GM12878 (cell line): ENCODE measurements around the gene EXOC1L. TPM values are rescaled to one million over a fixed set of nuclear protein-coding genes. Genes with fewer than 3 reads are reported as not detected.

Experiments
- ATAC-seq: fragments of 200-7000 bp; cut with Tn5 transposase; 3 replicates; pipeline ENCODE4 v1.9.1; 2020; ENCODE audit warnings: mild to moderate bottlenecking, moderate library complexity
- BruUV-seq: library from RNA; stranded (reverse); fragments of 400-500 nt; replicated peaks from 2 replicates; lab custom pipeline; 2021; lab: Mats Ljungman, UMichigan
- CTCF ChIA-PET: fragments of 300-600 bp; sonication (Branson Sonifier 250); formaldehyde crosslinking; extraction: SDS; loops from one replicate; lab custom pipeline; 2021; ENCODE audit warnings: inconsistent platforms; lab: Yijun Ruan, JAX
- POLR2A ChIA-PET: fragments of 350-600 bp; formaldehyde crosslinking; extraction: SDS; loops from one replicate; lab custom pipeline; 2021; ENCODE audit warnings: inconsistent platforms; lab: Charles Lee
- RAD21 ChIA-PET: fragments of 300-600 bp; sonication (Branson Sonifier 250); formaldehyde crosslinking; loops from one replicate; lab custom pipeline; 2023; ENCODE audit warnings: antibody characterized with exemption; ENCODE audit not compliant: unreplicated experiment; lab: Charles Lee
- SMC1A ChIA-PET: fragments of 300-600 bp; sonication (Branson Sonifier 250); formaldehyde crosslinking; loops from one replicate; lab custom pipeline; 2023; ENCODE audit not compliant: unreplicated experiment, uncharacterized antibody; lab: Charles Lee
- DNase-seq: peaks from one replicate; pipeline ENCODE4 v3.0.0-alpha.2; 2011; ENCODE audit warnings: low read depth, low spot score
- FAIRE-seq: peaks from 3 replicates; lab custom pipeline; 2011; peaks lifted over from hg19 to GRCh38; lab: Jason Lieb, UNC
- H2AFZ ChIP-seq: 2 replicates; pipeline ENCODE4 v1.6.0; 2011; ENCODE audit warnings: low read depth, low read length, control low read depth; ENCODE audit not compliant: control insufficient read depth
- H3K27ac ChIP-seq: 2 replicates; pipeline ENCODE4 v1.5.1; 2011; ENCODE audit warnings: control low read depth; ENCODE audit not compliant: control insufficient read depth, insufficient read depth
- H3K27me3 ChIP-seq, 2 experiments: replicated peaks in 1 of 2; 2 replicates each; pipeline versions ENCODE4 v1.6.0 to v1.6.1; 2011; ENCODE audit warnings: low read length in 1 of 2; ENCODE audit not compliant: control insufficient read depth in 2 of 2, insufficient read depth in 2 of 2
- H3K36me3 ChIP-seq, 2 experiments: 2 replicates each; pipeline ENCODE4 v1.5.1; 2011; ENCODE audit warnings: low read length in 1 of 2; ENCODE audit not compliant: control insufficient read depth in 2 of 2, insufficient read depth in 2 of 2
- H3K4me1 ChIP-seq: 2 replicates; pipeline ENCODE4 v1.6.1; 2011; ENCODE audit warnings: mild to moderate bottlenecking, low read length, moderate library complexity, mixed read lengths; ENCODE audit not compliant: control insufficient read depth, insufficient read depth
- H3K4me2 ChIP-seq: 2 replicates; pipeline ENCODE4 v1.6.0; 2011; ENCODE audit warnings: control low read depth; ENCODE audit not compliant: control insufficient read depth, insufficient read depth
- H3K4me3 ChIP-seq: fragments of 200-600 bp; sonication (generic); 2 replicates; pipeline ENCODE4 v1.5.1; 2016
- H3K79me2 ChIP-seq: 2 replicates; pipeline ENCODE4 v1.6.0; 2011; ENCODE audit warnings: low read length; ENCODE audit not compliant: control insufficient read depth, insufficient read depth
- H3K9ac ChIP-seq: 2 replicates; pipeline ENCODE4 v1.8.0; 2011; ENCODE audit warnings: low read length, control low read depth, mixed read lengths; ENCODE audit not compliant: control insufficient read depth, insufficient read depth
- H3K9me3 ChIP-seq: replicated peaks from 3 replicates; pipeline ENCODE4 v1.5.1; 2011; ENCODE audit warnings: mild to moderate bottlenecking, low read length; ENCODE audit not compliant: control insufficient read depth, insufficient read depth
- H4K20me1 ChIP-seq: 2 replicates; pipeline ENCODE4 v1.6.0; 2011; ENCODE audit not compliant: control insufficient read depth, insufficient read depth
- CUX1 ChIP-seq: IDR thresholded peaks from 2 replicates; pipeline ENCODE4 v1.6.1; 2012; ENCODE audit warnings: improper control_type of control experiment, low read depth, low read length; ENCODE audit not compliant: insufficient replicate concordance
- EED ChIP-seq: sonication (generic); IDR thresholded peaks from 2 replicates; pipeline ENCODE4 v1.6.1; 2016; ENCODE audit warnings: antibody characterized with exemption, low read depth
- NFYB ChIP-seq: IDR thresholded peaks from 2 replicates; pipeline ENCODE4 v1.6.1; 2011; ENCODE audit warnings: low read depth, mild to moderate bottlenecking, low read length, improper control_type of control experiment, moderate library complexity; ENCODE audit not compliant: insufficient read depth
- RELB ChIP-seq: fragments of 450-650 bp; IDR thresholded peaks from 2 replicates; pipeline ENCODE4 v1.6.1; 2017; ENCODE audit warnings: low read depth, mild to moderate bottlenecking, moderate library complexity
- SKIL ChIP-seq: fragments of 450-650 bp; IDR thresholded peaks from 2 replicates; pipeline ENCODE4 v1.6.1; 2017; ENCODE audit warnings: mild to moderate bottlenecking, low read depth, inconsistent platforms; ENCODE audit not compliant: poor library complexity, severe bottlenecking
- WGBS: methylation state at CpG from one replicate; pipeline ENCODE4 v1.1.6; 2016; ENCODE audit warnings: low lambda C conversion rate; ENCODE audit not compliant: insufficient replicate concordance, insufficient coverage; ENCODE audit errors: missing lambda C conversion rate; 5-methylcytosine and 5-hydroxymethylcytosine counted together
- in situ Hi-C: fragments of 300-500 bp; cut with MboI; formaldehyde crosslinking; loops from 9 replicates; pipeline ENCODE4 v1.14.3; 2018; ENCODE audit warnings: mixed read lengths
- intact Hi-C: fragments of 100-400 bp; cut with micrococcal nuclease; formaldehyde crosslinking; loops from one replicate; pipeline ENCODE4 v1.14.2; 2022; ENCODE audit not compliant: unreplicated experiment
- polyA plus RNA-seq, 11 experiments: library from polyadenylated mRNA; depleted of rRNA in 4 of 11; unstranded in 6 of 11; stranded (reverse) in 5 of 11; fragments of >200 nt; fragmentation: Nextera tagmentation in 4 of 11; fragmentation: Illumina TruSeq in 1 of 11; extraction: Ambion mirVana in 4 of 11; extraction: Trizol in 1 of 11; gene quantifications; 1 replicate in 1 of 11; 2 replicates in 10 of 11; pipeline versions ENCODE4 v1.2.1 to v1.2.3, GENCODE V29; 2011 to 2016; ENCODE audit warnings: inconsistent platforms in 2 of 11, missing spikeins in 2 of 11, low read depth in 1 of 11
- total RNA-seq, 4 experiments: library from RNA; depleted of rRNA in 3 of 4; stranded (reverse); fragments of >200 nt in 3 of 4; fragmentation: Illumina TruSeq in 1 of 4; extraction: Trizol in 1 of 4; gene quantifications; 2 replicates each; pipeline versions ENCODE4 v1.2.1 to v1.2.3, GENCODE V29; 2013 to 2021

Gene EXOC1L
- total and polyA plus RNA-seq, 10 of the 15 experiments (the other 5 are each of a cell fraction or from before 2014, with no cell fraction given): not detected

- TF ChIP-seq EED (no peak), NFYB (no peak), CUX1 (no peak)
Observed at GRCh38 chr4:55807556-55807955, 12.0 kb upstream of the EXOC1L start (continued).

GRCh38 chr4:55808186-55808585 is 11.4 kb upstream of the EXOC1L start:
- POLR2A ChIA-PET: no interaction called here

More at GRCh38 chr4:55808186-55808585, 11.4 kb upstream of the EXOC1L start:
- Histone ChIP-seq H3K27ac (no peak overlapping the region), H3K9ac (no peak overlapping the region), H3K9me3 (no peaks in the 10 kb centered on the region), H3K79me2 (no peaks in the 10 kb centered on the region), H3K4me1 (no peaks in the 10 kb centered on the region), H2AFZ (no peak overlapping the region), H3K36me3 (no peaks in the 10 kb centered on the region)
- ChIA-PET RAD21 (no interaction called here), SMC1A (no interaction called here), CTCF (interaction anchor here (0.6 to 0.7 kb wide), 2 partner anchors 183 to 496 kb away, joined by 3 to 4 read pairs; no protein-coding TSS in a partner anchor)
- no TSS peak for BruUV-seq
- intact Hi-C loops: no loop called here
- DNase-seq: no peak
- no peak for TF ChIP-seq SKIL
- TF ChIP-seq RELB: no peak
- TF ChIP-seq, all 136 proteins: peak for 0
- in situ Hi-C loops: no loop called here
- H4K20me1 ChIP-seq: no peaks in the 10 kb centered on the region
- 0% methylated on average over 2 of the region's 2 CpGs for WGBS
- no peak overlapping the region for H3K4me2 ChIP-seq
- no peaks in the 10 kb centered on the region; a peak in 1 of 4 replicates for H3K27me3 ChIP-seq
- FAIRE-seq: no peak
- no peak for ATAC-seq
- no peak overlapping the region for H3K4me3 ChIP-seq
